GM19463 (cell line): ENCODE results near the gene EIF3B.
A peak's percentile ranks its signal among the peaks of the same experiment; 100 is the strongest.
"Not testable (repeated sequence)": the region's sequence is repeated elsewhere in the genome, so short reads cannot be mapped to it uniquely, and the experiment has no call there.

Experiments
- ATAC-seq: cut with Tn5 transposase; IDR thresholded peaks from one replicate; pipeline ENCODE4 v1.9.1; 2021; ENCODE audit warnings: mild to moderate bottlenecking, moderate library complexity; ENCODE audit not compliant: unreplicated experiment

The EIF3B gene

GRCh38 chr7:2347351-2348063 lies 7.1 kb upstream of the EIF3B start:
- ATAC-seq: not testable (repeated sequence)

DNA sequence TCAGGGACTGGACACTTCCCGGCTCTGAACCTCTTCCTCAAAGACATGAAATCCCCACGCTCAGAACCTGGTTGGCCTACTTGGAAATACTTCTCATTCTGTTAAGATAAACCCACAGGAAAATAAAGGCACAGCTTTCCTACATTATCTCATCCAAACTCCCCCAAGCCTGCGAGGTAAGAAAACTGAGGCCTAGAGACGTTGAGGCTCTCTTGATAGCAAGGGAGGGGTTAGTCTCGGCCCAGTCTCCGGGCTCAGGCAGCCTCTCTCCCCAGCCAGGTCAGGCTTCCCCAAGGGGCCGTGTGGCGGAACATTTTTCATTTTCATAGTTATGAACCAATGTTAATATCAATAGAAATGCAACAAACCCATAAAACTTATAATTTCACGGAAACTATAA lies 4.6 kb upstream of the EIF3B start:
- ATAC-seq: no peak

DNA sequence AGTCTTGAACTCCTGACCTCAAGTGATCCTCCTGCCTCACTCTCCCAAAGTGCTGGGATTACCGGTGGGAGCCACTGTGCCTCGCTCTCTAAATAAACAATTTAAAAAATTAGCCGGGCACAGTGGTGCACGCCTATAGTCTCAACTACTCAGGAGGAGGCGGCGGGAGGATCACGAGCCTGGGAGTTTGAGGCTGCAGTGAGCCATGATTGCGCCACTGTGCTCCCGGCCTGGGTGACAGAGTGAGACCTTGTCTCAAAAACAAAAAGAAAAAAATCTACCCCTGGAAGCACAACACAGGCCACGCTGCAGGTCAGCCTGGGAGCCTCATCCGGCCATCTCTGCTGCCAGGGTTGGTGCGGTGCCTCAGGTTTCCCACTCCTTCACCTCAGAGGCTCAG lies 3.8 kb upstream of the EIF3B start:
- no peak for ATAC-seq

GRCh38 chr7:2353113-2353935 lies 1.3 kb upstream of the EIF3B start:
- ATAC-seq: no peak

- ATAC-seq: peak; percentile 49
Observed at GRCh38 chr7:2353936-2354185, 766 bp upstream of the EIF3B start.

DNA sequence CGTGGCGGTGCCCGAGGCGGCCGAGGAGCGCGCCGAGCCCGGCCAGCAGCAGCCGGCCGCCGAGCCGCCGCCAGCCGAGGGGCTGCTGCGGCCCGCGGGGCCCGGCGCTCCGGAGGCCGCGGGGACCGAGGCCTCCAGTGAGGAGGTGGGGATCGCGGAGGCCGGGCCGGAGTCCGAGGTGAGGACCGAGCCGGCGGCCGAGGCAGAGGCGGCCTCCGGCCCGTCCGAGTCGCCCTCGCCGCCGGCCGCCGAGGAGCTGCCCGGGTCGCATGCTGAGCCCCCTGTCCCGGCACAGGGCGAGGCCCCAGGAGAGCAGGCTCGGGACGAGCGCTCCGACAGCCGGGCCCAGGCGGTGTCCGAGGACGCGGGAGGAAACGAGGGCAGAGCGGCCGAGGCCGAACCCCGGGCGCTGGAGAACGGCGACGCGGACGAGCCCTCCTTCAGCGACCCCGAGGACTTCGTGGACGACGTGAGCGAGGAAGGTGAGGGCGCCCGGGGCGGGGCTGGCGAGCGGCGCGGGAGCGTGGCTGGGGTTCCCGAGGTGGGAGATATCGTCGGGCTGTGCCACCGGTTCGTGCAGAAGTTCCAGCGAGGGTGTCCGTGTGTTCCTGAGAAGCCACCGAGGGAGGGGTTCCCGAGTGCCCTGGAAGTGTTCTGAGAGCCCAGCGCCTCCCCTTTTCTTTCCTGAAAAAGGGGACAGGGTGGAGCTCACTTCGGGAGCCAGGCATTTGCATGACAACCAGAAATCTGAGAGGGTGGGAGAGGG lies 495 bp downstream of the EIF3B start:
- ATAC-seq: peak; percentile 10

DNA sequence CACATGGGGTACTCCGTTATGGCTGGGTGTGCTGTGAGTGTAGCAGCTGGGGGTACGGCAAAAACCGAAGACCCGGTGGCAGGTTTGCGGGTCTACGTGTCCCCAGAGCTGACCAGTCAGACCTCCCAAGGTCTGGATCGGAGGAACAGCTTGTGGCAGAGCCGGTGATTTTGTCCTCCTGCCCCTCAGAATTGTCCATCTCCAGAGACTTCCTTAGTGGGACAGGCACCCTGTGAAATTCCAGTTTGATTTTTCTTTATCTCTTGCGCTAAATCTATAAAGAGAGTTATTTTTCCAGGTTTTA lies 1.0 kb downstream of the EIF3B start:
- ATAC-seq: no peak

- no peak for ATAC-seq
Observed at GRCh38 chr7:2357165-2357564, 2.5 kb downstream of the EIF3B start.

DNA sequence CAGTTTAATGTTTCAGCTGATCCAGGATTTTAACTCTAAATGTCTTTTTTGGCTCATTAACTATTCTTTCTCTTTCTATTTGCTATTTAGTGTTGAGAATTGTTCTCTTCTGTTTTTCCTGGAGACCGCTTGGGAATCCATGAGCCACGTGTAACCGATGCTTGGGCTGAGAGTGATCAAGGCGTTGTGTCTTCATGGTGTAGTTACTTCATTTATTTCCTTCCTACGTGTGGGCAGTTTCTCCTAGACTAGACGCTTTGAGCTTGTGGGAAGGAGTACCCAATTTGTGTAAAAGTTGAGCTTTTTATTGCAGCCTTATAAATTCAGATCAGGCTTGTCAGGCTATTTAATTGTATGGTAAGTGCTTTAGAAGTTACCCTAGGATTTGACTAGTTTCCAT lies 2.9 kb downstream of the EIF3B start:
- ATAC-seq: no peak

DNA sequence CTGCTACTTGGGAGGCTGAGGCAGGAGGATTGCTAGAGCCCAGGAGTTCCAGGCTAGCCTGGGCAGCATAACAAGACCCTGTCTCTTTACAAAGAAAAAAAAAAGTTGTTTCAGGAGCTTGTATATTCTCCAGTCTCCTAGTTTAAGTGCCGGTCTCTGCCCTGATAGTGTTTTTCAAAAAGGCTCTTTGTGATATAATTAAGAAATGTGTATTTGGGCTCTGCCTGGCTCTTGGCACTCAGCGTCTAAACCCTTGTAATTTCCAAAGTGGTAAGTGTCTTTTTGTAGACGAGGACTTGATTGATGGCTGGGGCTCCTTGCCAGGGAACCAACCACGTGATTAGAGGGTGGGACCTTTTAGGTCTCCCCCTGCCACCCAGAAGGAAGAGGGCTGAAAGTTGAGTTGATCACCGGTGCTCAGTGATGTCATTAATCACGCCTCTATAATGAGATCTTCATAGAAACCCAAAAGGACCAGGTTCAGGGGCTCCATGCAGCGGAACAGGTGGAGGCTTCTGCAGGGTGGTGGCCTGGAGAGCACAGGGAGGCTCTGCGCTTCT lies 4.4 kb downstream of the EIF3B start:
- no peak for ATAC-seq

- ATAC-seq: no peak
Observed at GRCh38 chr7:2359610-2360009, 5.0 kb downstream of the EIF3B start.

DNA sequence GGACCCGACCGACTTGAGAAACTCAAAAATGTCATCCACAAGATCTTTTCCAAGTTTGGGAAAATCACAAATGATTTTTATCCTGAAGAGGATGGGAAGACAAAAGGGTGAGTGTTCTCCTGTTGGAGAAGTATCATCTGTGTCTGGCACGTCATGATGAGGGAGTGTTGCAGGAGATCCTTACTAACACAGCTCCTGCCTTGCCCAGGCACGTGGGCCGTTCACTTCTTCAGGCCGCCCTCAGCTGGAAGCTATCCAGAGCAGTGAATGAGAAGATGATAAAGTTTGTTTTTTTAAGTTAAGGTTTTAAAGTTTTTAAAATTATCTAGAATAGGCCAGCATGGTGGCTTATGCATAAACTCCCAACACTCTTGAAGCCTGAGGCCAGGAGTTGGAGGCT lies 6.2 kb downstream of the EIF3B start:
- no peak for ATAC-seq

- ATAC-seq: no peak
Observed at GRCh38 chr7:2362385-2363088, 7.9 kb downstream of the EIF3B start.

- no peak for ATAC-seq
Observed at GRCh38 chr7:2369139-2369538, 14.5 kb downstream of the EIF3B start.

GRCh38 chr7:2371329-2371728 lies 16.7 kb downstream of the EIF3B start:
- ATAC-seq: no peak

DNA sequence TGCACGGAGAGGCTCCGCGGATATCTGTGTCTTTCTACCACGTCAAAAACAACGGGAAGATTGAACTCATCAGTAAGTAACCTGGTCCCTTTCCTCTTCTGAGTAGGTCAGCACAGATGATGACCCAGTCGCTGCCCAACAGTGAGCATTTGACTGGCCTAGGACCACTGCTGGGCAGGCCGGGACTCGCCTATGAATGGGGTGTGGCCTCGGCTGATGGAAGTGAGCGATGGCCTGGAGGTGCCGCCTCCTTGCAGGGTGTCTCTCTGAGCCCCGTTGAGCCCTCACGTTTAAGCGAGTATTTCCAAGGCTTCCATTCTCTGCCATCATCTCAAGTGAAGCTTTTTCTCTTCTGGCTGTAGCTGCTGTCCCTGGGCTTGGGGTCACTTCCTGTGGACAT lies 18.1 kb downstream of the EIF3B start:
- ATAC-seq: no peak

- ATAC-seq: no peak
Observed at GRCh38 chr7:2373124-2373556, 18.5 kb downstream of the EIF3B start.

DNA sequence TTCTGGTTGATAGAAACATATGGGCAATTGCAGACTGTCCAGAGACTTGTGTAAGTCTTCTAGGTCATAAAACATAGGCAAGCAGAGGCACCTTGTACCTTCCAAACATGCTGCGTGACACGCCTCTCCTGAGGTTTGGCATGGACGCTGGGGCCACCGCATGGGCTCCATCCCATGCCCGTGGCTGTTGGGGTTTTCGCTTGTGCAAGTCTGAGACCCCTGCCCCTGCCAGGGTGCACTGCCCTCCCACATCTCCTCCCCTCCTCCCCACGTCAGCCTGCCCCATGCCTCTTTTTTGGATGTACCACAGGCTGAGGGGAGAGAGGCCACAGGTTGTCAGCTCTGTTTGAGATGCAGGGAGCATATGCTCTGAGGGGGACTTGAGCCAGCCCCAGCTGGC lies 19.0 kb downstream of the EIF3B start:
- ATAC-seq: no peak

DNA sequence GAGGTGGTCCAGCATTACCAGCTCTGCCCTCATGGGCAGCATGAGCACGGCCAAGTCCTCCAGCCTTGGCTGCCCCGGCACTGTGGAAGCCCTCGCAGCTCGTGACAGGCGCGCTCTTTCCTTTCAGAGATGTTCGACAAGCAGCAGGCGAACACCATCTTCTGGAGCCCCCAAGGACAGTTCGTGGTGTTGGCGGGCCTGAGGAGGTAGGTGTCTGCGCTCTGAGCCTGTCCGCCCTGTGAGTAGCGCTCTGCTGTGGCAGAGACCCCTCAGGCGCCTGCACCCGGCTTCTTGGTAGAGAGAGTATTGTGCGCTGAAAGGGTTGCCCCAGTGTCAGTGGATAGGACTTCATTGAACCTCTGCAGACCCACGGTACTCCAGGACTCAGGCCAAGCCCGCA lies 19.8 kb downstream of the EIF3B start:
- no peak for ATAC-seq

GRCh38 chr7:2374830-2375728 lies 20.5 kb downstream of the EIF3B start:
- ATAC-seq: no peak
